ENCODE results near the gene NEUROG2. TPM values are rescaled to one million over a fixed set of nuclear protein-coding genes. Genes with fewer than 3 reads are reported as not detected.
"Not testable (repeated sequence)": the region's sequence is repeated elsewhere in the genome, so short reads cannot be mapped to it uniquely, and the experiment has no call there.

NEUROG2 gene
- total RNA-seq, 1 experiment from 2014 or later, result not detected

- no peaks in the 10 kb centered on the region for H3K9me2 ChIP-seq (replicated peaks; ENCODE audit: low read length)
- no peaks in the 10 kb centered on the region for H3K9me3 ChIP-seq (ENCODE audit: low read length)
- no peak overlapping the region for H3K4me2 ChIP-seq (ENCODE audit: low read length)
- ChIA-PET POLR2A (ENCODE audit: unreplicated experiment) (no interaction called here), CTCF (no interaction called here)
- H3F3A ChIP-seq (ENCODE audit: low read length, unreplicated experiment), result no peaks in the 10 kb centered on the region
- H3K79me2 ChIP-seq (ENCODE audit: low read length), result no peaks in the 10 kb centered on the region
- no peak overlapping the region for H2AFZ ChIP-seq (ENCODE audit: low read length)
- H3K27me3 ChIP-seq (ENCODE audit: low read length), result peaks cover 38% of the 10 kb centered on the region
- H3K4me3 ChIP-seq (ENCODE audit: low read length), result no peak overlapping the region
- no peak for ATAC-seq
- DNase-seq, result no peak
- no peak for TF ChIP-seq EZH2phosphoT487 (IDR thresholded peaks at IDR 0.05; ENCODE audit: borderline replicate concordance, low read length)
- no peak for TF ChIP-seq EZH2 (IDR thresholded peaks at IDR 0.05; ENCODE audit: low read length, unreplicated experiment)
- TF ChIP-seq, protein P1, sequence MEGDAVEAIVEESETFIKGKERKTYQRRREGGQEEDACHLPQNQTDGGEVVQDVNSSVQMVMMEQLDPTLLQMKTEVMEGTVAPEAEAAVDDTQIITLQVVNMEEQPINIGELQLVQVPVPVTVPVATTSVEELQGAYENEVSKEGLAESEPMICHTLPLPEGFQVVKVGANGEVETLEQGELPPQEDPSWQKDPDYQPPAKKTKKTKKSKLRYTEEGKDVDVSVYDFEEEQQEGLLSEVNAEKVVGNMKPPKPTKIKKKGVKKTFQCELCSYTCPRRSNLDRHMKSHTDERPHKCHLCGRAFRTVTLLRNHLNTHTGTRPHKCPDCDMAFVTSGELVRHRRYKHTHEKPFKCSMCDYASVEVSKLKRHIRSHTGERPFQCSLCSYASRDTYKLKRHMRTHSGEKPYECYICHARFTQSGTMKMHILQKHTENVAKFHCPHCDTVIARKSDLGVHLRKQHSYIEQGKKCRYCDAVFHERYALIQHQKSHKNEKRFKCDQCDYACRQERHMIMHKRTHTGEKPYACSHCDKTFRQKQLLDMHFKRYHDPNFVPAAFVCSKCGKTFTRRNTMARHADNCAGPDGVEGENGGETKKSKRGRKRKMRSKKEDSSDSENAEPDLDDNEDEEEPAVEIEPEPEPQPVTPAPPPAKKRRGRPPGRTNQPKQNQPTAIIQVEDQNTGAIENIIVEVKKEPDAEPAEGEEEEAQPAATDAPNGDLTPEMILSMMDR (conservative IDR thresholded peaks at IDR 0.05; ENCODE audit: low read depth, low read length), result no peak
- no TSS peak for BruUV-seq (replicated peaks)
- no peak overlapping the region for H3K27ac ChIP-seq (ENCODE audit: low read length)
- 0 out of 2 replicates have a peak, but pooled peaks cover 6% of the 10 kb centered on the region for H3K4me1 ChIP-seq (ENCODE audit: insufficient read depth, low read length)
- intact Hi-C loops (cut with micrococcal nuclease), result no loop called here
- no peaks in the 10 kb centered on the region for H4K20me1 ChIP-seq (ENCODE audit: low read length)
- no peaks in the 10 kb centered on the region for H3K36me3 ChIP-seq (ENCODE audit: low read depth, low read length)
- H3K9ac ChIP-seq (ENCODE audit: low read length), result no peak overlapping the region
Observed at GRCh38 chr4:112504807-112505206, 11.2 kb downstream of the NEUROG2 start.

DNA sequence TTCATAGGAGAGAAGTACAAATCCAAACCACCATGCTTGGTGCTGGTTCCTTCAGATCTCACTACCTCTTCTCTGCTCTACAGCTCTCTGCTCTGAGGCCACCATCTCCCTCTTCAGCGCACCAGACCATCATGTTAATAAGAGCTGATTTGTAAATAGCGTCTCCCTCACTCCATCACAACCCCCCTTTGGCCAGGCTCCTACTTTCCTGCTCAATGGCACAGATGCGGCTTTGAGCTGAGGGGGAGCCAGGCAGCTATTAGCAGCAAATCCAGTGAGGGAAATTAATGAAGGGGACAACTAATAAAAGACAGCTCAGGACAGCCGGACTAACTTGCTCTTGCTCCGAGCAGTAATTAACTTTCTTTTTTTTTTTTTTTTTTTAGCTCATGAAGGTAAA is 13.1 kb downstream of the NEUROG2 start:
- peaks cover 19% of the 10 kb centered on the region for H3K27me3 ChIP-seq (ENCODE audit: low read length)
- no peak overlapping the region for H3K27ac ChIP-seq (ENCODE audit: low read length)
- H3K79me2 ChIP-seq (ENCODE audit: low read length), result no peaks in the 10 kb centered on the region
- H3K4me2 ChIP-seq (ENCODE audit: low read length), result no peak overlapping the region
- no peak overlapping the region for H3K9ac ChIP-seq (ENCODE audit: low read length)
- H3K4me3 ChIP-seq (ENCODE audit: low read length), result no peak overlapping the region
- no peaks in the 10 kb centered on the region for H3K36me3 ChIP-seq (ENCODE audit: low read depth, low read length)
- CTCF ChIA-PET, result interaction anchor here (0.5 kb wide), 1 partner anchor 125 kb away, joined by 3 read pairs; no protein-coding TSS in a partner anchor
- no peaks in the 10 kb centered on the region for H3K4me1 ChIP-seq (ENCODE audit: insufficient read depth, low read length)
- H2AFZ ChIP-seq (ENCODE audit: low read length), result no peak overlapping the region
- intact Hi-C loops (cut with micrococcal nuclease), result no loop called here
- no peaks in the 10 kb centered on the region for H3F3A ChIP-seq (ENCODE audit: low read length, unreplicated experiment)
- no peak for DNase-seq
- no peaks in the 10 kb centered on the region for H4K20me1 ChIP-seq (ENCODE audit: low read length)
- no TSS peak for BruUV-seq (replicated peaks)
- no peak for ATAC-seq
- no peaks in the 10 kb centered on the region for H3K9me2 ChIP-seq (replicated peaks; ENCODE audit: low read length)
- H3K9me3 ChIP-seq (ENCODE audit: low read length), result no peaks in the 10 kb centered on the region
- POLR2A ChIA-PET (ENCODE audit: unreplicated experiment), result interaction anchor here (0.6 kb wide), 1 partner anchor 8 kb away, joined by 7 read pairs; no protein-coding TSS in a partner anchor
- no peak for TF ChIP-seq EZH2 (IDR thresholded peaks at IDR 0.05; ENCODE audit: low read length, unreplicated experiment)
- TF ChIP-seq, protein P1 (conservative IDR thresholded peaks at IDR 0.05; ENCODE audit: low read depth, low read length), result no peak
- TF ChIP-seq EZH2phosphoT487 (IDR thresholded peaks at IDR 0.05; ENCODE audit: borderline replicate concordance, low read length), result no peak

- Histone ChIP-seq H3K9me2 (replicated peaks; ENCODE audit: low read length) (no peaks in the 10 kb centered on the region), H4K20me1 (ENCODE audit: low read length) (no peaks in the 10 kb centered on the region), H3K9ac (ENCODE audit: low read length) (no peak overlapping the region), H3K79me2 (ENCODE audit: low read length) (no peaks in the 10 kb centered on the region), H3K4me2 (ENCODE audit: low read length) (no peak overlapping the region), H3F3A (ENCODE audit: low read length, unreplicated experiment) (no peaks in the 10 kb centered on the region), H3K4me3 (ENCODE audit: low read length) (no peak overlapping the region), H2AFZ (ENCODE audit: low read length) (no peak overlapping the region), H3K27ac (ENCODE audit: low read length) (no peak overlapping the region), H3K36me3 (ENCODE audit: low read depth, low read length) (no peaks in the 10 kb centered on the region), H3K27me3 (ENCODE audit: low read length) (no peaks in the 10 kb centered on the region), H3K4me1 (ENCODE audit: insufficient read depth, low read length) (no peaks in the 10 kb centered on the region), H3K9me3 (ENCODE audit: low read length) (no peaks in the 10 kb centered on the region)
- POLR2A ChIA-PET (ENCODE audit: unreplicated experiment), result no interaction called here
- intact Hi-C loops (cut with micrococcal nuclease), result no loop called here
- no peak for DNase-seq
- ATAC-seq, result no peak
- BruUV-seq (replicated peaks), result no TSS peak
- CTCF ChIA-PET, result no interaction called here
- TF ChIP-seq, protein P1 (conservative IDR thresholded peaks at IDR 0.05; ENCODE audit: low read depth, low read length), result no peak
- TF ChIP-seq EZH2 (IDR thresholded peaks at IDR 0.05; ENCODE audit: low read length, unreplicated experiment), result no peak
- TF ChIP-seq EZH2phosphoT487 (IDR thresholded peaks at IDR 0.05; ENCODE audit: borderline replicate concordance, low read length), result no peak
Observed at GRCh38 chr4:112492321-112492720, 23.7 kb downstream of the NEUROG2 start.

DNA sequence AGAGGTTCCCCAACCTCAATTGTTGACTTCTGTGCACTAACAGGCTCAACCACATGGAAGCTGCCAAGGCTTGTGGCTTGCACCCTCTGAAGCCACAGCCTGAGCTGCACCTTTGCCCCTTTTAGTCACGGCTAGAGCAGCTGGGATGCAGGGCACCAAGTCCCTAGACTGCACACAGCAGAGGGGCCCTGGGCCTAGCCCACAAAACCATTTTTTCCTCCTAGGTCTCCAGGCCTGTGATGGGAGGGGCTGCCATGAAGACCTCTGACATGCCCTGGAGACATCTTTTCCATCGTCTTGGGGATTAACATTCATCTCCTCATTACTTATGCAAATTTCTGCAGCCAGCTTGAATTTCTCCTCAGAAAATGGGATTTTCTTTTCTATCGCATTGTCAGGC is 25.2 kb downstream of the NEUROG2 start:
- POLR2A ChIA-PET (ENCODE audit: unreplicated experiment); ATAC-seq; H3K4me3 ChIP-seq (ENCODE audit: low read length); DNase-seq; H3K9me3 ChIP-seq (ENCODE audit: low read length); H3K4me2 ChIP-seq (ENCODE audit: low read length); H2AFZ ChIP-seq (ENCODE audit: low read length); intact Hi-C loops (cut with micrococcal nuclease); H4K20me1 ChIP-seq (ENCODE audit: low read length); H3K4me1 ChIP-seq (ENCODE audit: insufficient read depth, low read length); H3K79me2 ChIP-seq (ENCODE audit: low read length); H3K27ac ChIP-seq (ENCODE audit: low read length); H3F3A ChIP-seq (ENCODE audit: low read length, unreplicated experiment); H3K27me3 ChIP-seq (ENCODE audit: low read length); H3K36me3 ChIP-seq (ENCODE audit: low read depth, low read length); H3K9me2 ChIP-seq (replicated peaks; ENCODE audit: low read length); H3K9ac ChIP-seq (ENCODE audit: low read length); BruUV-seq (replicated peaks); CTCF ChIA-PET: not testable (repeated sequence)
